GM23248 (cell line): ENCODE measurements around the gene KRTCAP3.

ENCODE experiments used
- EZH2 ChIP-seq: fragments of 200-600 bp; sonication (generic); IDR thresholded peaks from 2 replicates; pipeline ENCODE4 v1.6.1; 2018; ENCODE audit warnings: antibody characterized with exemption, mild to moderate bottlenecking; ENCODE audit not compliant: insufficient read depth, poor library complexity, severe bottlenecking
- EZH2phosphoT487 ChIP-seq: fragments of 200-600 bp; sonication (generic); IDR thresholded peaks from 2 replicates; pipeline ENCODE4 v1.6.1; 2018; ENCODE audit warnings: antibody characterized with exemption, moderate library complexity, mild to moderate bottlenecking, low read depth; ENCODE audit not compliant: insufficient read depth

DNA sequence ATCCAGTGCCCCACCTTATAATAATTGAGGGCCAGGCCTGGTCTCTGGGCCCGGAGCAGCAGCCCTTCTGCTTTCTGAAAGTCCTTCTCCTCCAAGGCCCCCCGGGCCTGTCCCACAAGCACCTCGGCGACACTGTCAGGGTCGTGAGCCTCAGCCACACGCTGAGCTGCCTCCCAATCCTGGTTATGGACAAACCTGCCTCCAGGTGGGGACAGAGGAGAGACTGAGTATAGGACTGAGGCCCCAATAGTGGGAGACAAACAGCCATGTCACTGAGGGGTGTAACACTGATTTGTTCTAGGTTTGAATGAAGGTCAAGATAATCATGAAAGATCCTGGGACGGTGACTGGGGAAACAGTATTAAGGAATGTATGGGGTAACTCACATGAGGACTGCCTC, 11.8 kb downstream of the KRTCAP3 start:
- no peak for TF ChIP-seq EZH2
- no peak for TF ChIP-seq EZH2phosphoT487
